Kidney capillary endothelial cell (primary cell): ENCODE data around the gene LILRB1.
"Not testable (repeated sequence)": the region's sequence is repeated elsewhere in the genome, so short reads cannot be mapped to it uniquely, and the experiment has no call there.

Experiments
- DNase-seq: peaks from one replicate; pipeline ENCODE4 v3.0.0-alpha.2; 2018; ENCODE audit warnings: low spot score

LILRB1 gene

DNA sequence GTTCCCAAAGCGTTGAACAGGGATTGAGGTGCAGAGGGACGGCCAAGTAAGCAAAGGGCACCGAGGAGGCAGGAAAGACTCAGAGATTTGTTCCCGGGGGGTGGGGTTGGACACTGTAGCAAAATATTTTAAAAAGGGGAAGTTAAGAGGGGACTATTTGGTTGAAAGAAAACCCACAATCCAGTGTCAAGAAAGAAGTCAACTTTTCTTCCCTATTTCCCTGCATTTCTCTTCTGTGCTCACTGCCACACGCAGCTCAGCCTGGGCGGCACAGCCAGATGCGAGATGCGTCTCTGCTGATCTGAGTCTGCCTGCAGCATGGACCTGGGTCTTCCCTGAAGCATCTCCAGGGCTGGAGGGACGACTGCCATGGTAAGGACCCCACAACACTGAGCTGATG is at the start of gene LILRB1:
LILRB1 (plus strand) TSS at position 223 of the 400 bp plus-strand sequence. CDS start 590 bp downstream, outside the sequence.
- not testable (repeated sequence) for DNase-seq

DNA sequence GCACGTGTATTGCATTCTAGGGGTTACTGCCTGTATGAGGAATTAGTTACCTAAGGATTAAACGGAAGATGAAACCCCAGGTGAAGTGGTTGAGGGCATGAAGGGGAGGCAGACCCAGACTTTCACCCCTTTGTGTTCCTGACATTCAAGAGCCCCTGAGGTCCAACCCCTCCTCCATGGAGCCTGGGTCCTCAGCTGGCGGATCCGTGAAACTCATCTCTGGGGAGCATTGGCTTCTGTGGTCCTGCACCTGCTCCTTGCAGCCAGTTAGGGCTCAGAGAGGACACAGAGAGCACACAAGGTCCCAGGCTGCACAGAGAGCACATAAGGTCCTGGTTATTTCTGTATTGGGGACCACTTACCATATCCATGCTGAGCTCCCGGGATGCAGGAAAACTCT is 43.9 kb upstream of the LILRB1 start:
- no peak for DNase-seq

DNA sequence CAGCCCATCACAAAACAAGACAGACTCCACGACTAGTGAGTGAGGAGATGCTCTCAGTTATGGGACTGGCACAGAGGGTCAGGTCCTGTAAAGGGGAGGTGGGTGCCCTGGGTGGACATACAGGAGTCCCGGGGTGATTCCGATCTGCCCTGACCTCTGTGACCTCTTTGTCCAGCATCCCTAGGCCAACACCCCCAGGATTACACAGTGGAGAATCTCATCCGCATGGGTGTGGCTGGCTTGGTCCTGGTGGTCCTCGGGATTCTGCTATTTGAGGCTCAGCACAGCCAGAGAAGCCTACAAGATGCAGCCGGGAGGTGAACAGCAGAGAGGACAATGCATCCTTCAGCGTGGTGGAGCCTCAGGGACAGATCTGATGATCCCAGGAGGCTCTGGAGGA is 43.3 kb upstream of the LILRB1 start:
- DNase-seq = no peak

DNA sequence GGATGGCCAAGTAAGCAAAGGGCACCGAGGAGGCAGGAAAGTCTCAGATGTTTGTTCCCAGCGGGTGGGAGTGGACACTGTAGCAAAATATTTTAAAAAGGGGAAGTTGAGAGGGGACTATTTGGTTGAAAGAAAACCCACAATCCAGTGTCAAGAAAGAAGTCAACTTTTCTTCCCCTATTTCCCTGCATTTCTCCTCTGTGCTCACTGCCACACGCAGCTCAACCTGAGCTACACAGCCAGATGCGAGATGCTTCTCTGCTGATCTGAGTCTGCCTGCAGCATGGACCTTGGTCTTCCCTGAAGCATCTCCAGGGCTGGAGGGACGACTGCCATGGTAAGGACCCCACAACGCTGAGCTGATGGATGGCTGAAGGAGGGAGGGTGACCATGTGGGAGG is 36.8 kb upstream of the LILRB1 start, which contains the start of gene LILRA1:
LILRA1 (plus strand) TSS at position 188 of the 400 bp plus-strand sequence. CDS start 613 bp downstream, outside the sequence.
- DNase-seq = not testable (repeated sequence)

DNA sequence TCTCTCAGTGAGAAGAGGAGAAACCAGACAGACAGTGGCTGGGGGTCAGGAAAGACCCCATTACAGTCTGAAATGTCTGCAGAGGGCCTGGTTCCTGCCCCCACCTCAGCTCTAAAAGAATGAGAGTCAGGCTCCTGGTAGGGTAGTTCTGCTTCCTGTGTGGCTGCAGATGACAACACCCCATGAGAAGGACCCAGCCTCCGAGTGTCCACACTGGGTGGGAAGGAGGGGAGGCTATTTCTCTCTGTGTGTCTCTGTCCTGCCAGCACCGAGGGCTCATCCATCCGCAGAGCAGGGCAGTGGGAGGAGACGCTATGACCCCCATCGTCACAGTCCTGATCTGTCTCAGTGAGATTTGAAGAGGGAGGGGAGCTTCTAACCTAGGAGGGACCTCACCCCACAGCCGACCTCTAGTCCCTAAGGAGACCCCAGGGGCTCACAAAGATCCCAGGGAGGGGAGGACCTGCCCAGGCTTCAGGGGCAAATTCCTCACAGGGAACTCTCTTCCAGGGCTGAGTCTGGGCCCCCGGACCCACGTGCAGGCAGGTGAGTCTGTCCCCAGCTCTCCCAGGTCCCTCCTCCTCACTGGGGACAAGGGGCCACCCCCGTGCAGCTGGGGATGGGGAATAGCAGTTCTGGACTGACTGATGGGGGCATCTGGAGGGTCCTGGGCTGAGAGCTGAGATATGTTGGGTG is 36.2 kb upstream of the LILRB1 start:
- DNase-seq = not testable (repeated sequence)

DNA sequence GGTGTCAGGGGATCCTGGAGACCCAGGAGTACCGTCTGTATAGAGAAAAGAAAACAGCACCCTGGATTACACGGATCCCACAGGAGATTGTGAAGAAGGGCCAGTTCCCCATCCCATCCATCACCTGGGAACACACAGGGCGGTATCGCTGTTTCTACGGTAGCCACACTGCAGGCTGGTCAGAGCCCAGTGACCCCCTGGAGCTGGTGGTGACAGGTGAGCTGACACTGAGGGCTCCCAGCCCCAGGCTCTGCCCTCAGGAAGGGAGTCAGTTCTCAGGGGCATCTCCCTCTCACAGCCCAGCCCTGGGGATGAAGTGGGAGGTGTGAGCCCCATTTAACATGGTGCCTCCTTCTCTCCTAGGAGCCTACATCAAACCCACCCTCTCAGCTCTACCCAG is 35.5 kb upstream of the LILRB1 start:
- DNase-seq = no peak

DNA sequence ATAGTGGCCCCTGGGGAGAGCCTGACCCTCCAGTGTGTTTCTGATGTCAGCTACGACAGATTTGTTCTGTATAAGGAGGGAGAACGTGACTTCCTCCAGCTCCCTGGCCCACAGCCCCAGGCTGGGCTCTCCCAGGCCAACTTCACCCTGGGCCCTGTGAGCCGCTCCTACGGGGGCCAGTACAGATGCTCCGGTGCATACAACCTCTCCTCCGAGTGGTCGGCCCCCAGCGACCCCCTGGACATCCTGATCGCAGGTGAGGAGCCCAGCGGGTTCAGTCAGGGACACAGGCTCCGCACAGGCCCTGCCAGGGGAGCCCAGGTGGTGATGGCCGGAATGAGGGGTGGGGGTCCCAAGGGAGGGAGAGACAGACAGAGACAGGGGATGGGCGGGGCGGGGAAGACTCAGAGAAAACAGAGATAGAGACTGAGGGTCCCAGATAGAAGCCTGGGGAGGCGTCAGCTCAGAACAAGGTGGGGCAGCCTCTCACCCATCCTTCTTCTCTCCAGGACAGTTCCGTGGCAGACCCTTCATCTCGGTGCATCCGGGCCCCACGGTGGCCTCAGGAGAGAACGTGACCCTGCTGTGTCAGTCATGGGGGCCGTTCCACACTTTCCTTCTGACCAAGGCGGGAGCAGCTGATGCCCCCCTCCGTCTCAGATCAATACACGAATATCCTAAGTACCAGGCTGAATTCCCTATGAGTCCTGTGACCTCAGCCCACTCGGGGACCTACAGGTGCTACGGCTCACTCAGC is 34.4 kb upstream of the LILRB1 start:
- DNase-seq = not testable (repeated sequence)

DNA sequence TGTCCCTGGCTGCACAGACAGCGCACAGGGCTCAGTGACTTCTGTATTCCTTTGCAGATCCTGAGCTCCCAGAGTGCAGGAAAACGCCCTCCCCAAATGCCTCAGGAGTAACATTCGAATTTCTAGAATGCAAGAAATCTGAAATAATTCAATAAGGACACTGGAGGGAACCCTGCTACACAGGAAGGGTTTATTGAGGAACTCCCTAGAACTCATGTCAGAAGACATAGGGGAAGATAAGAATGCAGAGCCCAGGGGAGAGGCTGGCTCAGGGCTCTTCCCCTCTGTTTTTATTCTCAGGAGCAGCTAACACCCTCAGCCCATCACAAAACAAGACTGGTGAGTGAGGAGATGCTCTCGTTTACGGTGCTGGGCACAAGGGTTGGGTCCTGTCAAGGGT is 30.1 kb upstream of the LILRB1 start:
- DNase-seq = no peak

DNA sequence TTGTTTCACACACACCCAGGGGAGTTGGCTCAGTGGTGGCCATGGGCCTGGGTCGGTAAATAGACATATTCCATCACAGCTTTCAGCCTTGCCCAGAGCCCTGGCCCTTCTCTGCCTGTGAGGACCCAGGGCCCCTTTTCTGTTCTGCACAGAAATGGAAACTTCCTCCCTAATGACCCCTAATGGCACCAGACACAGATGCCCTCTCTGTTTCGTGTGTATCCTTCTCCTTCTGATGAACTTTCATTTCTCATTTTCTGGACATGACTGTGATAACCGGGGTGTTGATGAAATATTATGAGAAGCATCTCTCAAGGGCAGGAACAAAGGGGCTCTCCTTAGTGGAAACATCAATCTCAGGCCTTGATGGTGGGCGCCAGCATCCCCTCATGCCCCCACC is 24.1 kb upstream of the LILRB1 start:
- no peak for DNase-seq

DNA sequence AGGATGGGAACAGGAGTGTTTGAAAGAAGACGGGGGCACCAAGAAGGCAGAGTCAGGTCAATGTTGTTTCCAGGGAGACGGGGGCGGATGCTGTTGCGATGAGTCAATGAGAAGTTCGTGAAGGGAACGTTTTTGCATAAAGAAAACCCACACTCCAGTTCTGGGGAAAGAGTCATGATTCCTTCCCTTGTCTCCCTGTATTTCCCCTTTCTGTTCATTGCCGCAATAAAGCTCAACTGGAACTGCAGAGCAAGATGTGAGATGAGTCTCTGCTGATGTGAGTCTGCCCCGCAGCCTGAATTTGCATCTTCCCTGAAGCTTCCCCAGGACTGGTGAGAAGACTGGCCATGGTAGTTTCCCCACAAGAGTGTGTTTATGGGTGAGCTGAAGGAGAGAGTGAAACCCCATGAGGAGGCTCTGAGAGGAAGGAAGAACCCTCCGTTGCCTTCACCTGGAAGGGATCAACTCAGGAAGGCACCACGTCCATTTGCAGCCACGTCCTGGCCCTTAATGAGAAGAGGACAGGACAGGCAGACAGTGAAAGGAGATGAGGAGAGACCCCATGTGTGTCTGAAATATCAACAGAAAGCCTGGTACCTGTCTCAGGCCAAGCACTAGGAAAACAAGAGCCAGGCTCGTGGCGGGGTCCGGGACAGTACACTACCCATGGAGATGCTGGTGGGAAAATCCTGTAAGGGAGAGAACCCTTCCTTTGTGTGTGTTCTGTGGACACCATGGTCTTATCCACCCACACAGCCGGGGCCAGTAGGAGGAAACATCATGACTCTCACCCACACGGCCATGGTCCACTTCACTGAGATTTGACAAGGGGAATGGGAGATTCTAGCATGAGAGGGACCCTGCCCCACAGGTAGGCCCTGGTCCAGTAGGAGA is 23.1 kb upstream of the LILRB1 start:
- no peak for DNase-seq

DNA sequence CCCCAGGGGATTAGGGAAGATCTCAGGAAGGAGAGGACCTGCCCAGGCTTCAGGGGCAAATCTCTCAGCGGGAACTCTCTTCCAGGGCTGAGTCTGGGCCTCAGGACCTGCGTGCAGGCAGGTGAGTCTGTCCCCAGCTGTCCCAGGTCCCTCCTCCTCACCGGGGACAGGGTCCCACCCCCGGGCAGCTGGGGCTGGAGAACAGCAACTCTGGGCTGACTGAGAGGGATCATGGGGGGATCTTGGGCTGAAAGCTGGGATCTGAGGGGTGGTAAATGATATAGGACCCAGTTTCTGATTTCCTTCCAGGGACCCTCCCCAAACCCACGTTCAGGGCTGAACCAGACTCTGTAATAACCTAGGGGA is 22.5 kb upstream of the LILRB1 start:
- DNase-seq = no peak

DNA sequence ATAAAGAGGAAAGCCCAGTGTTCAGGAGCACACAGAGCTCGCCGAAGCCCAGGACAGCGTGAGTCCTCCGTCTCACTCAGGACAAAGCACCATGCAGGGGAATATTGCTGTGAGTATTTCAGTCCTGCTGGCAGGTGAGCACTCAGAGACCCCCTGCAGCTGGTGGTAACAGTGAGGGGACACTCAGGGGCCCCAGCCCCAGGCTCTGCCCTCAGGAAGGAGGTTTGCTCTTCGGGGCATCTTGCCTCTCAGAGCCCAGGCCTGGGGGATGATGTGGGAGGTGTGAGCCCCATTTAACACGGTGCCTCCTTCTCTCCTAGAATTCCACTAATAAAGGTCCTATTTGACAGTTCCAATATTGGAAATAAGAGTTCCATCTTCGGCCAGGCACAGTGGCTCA is 22.1 kb upstream of the LILRB1 start:
- DNase-seq = no peak

DNA sequence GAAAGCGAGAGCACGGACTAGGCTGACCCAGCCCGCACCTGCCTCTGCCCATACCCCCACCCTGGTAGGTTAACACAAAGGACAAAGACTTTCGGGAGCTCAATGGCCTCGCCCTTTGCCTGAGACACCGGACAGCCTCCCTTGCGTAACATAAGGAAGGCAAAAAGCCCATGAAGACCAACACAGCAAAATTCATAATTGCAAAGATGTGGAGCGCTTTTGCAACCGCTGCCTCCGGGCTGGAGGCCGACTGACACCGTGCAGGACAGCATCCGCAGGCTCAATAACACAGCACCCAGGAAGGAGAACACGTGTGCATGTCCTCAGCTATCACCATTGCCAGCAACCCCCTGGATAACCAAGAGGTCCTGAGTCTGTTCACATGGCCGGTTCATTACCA is 21.5 kb upstream of the LILRB1 start:
- DNase-seq = no peak

DNA sequence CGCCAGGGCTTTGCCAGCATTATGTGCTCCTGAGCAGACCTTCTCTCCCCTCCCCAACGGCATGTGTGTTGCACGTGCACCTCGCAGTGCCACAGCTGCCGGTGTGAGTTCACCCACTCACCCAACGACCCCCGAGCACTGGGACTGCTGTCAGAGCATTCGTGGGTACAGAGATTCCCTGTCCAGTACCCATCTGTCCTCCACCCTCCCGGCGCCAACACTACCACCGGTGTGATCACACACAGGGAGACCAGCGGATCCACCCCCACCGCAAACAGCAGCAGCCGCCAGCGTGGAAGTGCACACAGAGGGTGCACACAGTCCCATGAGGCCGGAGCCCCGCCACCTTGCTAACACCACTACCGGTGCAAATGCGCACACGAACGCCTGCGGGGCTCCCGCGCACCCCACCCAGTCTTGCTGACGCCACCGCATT is 20.9 kb upstream of the LILRB1 start:
- no peak for DNase-seq

DNA sequence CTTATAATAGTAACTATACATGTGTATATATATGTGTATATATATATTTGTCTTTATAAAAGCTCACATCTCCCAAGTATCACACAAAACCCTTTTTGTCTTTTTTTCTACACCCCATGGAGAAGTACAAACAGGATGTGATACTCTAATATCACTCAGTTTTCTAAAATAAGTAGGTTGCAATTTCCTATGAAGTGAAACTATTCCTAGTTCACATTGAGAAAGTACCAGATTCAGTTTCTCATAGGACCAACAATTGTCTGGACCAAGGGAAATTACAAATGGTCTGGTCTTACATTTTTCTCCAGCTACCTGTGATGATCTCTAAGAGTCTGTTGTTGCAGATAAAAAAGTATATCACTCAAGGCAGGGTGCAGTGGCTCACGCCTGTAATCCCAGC is 17.9 kb upstream of the LILRB1 start:
- no peak for DNase-seq

DNA sequence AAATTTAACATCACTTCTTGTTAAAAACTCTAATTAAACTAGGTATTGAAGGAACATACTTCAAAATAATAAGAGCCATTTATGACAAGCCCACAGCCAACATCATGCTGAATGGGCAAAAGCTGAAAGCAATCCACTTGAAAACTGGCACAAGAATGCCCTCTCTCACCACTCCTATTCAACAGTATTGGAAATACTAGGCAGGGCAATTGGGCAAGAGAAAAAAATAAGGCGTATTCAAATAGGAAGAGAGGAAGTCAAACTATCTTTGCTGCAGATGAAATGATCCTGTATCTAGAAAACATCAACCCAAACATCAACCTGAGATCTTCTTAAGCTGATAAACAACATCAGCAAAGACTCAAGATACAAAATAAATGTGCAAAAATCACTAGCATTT is 15.6 kb upstream of the LILRB1 start:
- DNase-seq = no peak

DNA sequence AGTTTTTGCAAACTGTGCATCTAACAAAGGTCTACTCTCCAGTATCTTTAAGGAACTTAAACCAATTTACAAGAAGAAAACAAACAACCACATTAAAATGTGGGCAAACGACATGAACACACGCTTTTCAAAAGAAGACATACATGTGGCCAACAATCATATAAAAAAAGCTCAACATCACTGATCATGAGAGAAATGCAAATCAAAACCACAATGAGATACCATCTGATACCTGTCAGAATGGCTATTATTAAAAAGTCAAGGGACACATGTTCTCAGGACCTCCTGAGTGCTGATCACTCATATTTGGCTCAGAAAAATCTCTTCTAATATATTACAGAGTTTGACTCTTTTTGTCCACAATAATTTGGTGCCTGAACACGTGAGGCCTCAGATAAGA is 14.2 kb upstream of the LILRB1 start:
- DNase-seq = no peak

DNA sequence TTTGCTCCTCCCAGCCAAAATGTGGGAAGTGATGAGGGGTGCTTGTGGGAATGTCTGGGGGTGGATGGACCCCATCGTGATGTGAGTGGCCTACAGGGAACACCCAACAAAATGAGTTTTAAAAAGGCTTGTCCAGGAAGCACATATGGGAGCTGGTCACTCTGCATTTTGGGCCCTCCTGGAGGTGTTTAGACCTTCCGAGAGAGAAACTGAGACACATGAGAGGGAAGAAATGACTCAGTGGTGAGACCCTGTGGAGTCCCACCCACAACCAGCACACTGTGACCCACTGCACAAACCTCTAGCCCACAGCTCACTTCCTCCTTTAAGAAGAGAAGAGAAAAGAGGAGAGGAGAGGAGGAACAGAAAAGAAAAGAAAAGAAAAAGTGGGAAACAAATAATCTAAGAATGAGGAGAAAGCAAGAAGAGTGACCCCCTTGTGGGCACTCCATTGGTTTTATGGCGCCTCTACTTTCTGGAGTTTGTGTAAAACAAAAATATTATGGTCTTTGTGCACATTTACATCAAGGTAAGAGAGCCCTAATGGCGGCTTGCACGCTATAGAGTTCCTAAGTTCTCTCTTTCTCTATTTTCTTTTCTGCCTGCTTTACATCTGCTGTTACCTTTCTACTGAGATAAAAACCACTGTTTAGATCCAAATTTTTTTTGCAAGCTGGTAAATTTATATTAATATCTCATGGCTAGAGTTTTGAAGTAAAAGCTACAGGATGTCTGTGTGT is 13.3 kb upstream of the LILRB1 start:
- DNase-seq = no peak

DNA sequence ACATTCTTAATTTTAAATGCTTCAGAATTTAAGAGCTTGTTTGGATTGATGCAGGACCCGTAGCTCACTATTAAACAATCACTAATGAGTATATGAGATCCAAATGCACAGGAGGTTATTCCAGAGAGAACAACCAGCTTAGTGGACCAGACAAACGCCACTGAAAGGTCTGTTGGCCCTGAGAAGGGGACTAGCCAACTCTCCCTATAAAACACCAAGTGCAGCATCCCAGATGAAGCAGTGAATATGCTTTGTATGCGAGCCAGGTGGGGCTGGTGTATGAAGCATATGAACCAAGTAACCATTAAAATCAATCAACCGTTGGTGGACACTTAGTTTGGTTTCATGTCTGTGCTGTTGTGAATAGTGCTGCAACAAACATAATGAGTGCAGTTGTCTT is 9.8 kb upstream of the LILRB1 start:
- DNase-seq = no peak

DNA sequence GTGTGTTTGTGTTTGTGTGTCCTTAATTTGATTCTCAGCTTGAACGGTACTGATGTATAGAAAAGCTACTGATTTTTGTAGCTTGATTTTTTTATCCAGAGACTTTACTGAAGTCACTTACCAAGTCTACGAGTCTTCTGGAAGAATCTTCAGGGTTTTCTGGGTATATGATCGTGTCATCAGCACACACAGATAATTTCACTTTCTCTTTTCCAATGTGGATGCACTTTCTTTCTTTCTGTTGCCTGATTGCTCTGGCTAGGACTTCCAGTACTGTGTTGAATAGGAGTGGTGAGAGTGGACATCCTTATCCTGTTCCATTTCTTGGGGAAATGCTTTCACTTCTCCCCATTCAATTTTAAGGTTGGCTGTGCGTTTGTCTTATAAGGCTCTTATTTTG is 7.9 kb upstream of the LILRB1 start:
- DNase-seq = no peak

DNA sequence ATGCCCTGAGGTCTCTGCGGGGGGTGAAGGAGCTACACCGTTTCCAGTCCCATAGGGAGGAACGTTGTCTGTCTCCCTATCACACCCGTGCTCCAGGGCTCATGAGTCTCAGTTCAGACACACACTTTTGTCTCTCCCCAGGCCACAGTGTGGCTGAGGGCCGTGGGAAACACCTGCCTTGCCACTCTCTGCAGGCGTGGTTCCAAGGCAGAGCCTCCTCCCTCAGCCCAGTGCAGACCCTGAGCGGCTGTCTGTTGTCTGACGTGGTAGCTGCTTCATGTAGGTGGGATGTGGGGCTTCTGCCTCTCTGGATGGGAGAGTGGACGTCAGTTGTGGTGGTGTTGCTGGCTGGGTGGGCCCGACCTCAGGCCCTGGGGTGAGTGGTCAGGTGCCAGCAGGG is 6.0 kb upstream of the LILRB1 start:
- DNase-seq = not testable (repeated sequence)
